A549 (cell line): ENCODE results near the gene XIST.

Source experiments
- CHD4 ChIP-seq: fragments of 200-600 bp; sonication (generic); IDR thresholded peaks from 2 replicates; pipeline ENCODE4 v1.6.1; 2016; ENCODE audit warnings: antibody characterized with exemption, mild to moderate bottlenecking, borderline replicate concordance
- CTCF ChIP-seq: fragments of >200 bp; sonication (Bioruptor Twin); formaldehyde crosslinking; IDR thresholded peaks from 3 replicates; pipeline ENCODE4 v1.5.1; 2016
- EP300 ChIP-seq, 2 experiments: fragments of >200 bp; sonication (Bioruptor Twin); formaldehyde crosslinking; IDR thresholded peaks; 2 replicates in 1 of 2; 3 replicates in 1 of 2; pipeline ENCODE4 v1.6.1; 2016 to 2017
- JUNB ChIP-seq: fragments of >200 bp; sonication (Bioruptor Twin); formaldehyde crosslinking; IDR thresholded peaks from 2 replicates; pipeline ENCODE4 v1.6.1; 2016
- RAD21 ChIP-seq, 2 experiments: fragments of >200 bp in 1 of 2; sonication (Bioruptor Twin) in 1 of 2; formaldehyde crosslinking in 1 of 2; IDR thresholded peaks in 1 of 2; conservative IDR thresholded peaks in 1 of 2; 2 replicates in 1 of 2; 3 replicates in 1 of 2; pipeline ENCODE4 v1.6.1; 2012 to 2018; ENCODE audit warnings: inconsistent platforms in 1 of 2
- REST ChIP-seq: fragments of 200-600 bp; sonication (generic); IDR thresholded peaks from 2 replicates; pipeline ENCODE4 v1.6.1; 2016; ENCODE audit warnings: antibody characterized with exemption, mild to moderate bottlenecking, moderate library complexity
- ZFP36 ChIP-seq: fragments of 450-650 bp; IDR thresholded peaks from 2 replicates; pipeline ENCODE4 v1.6.1; 2014; ENCODE audit warnings: borderline replicate concordance; ENCODE audit not compliant: partially characterized antibody

- TF ChIP-seq REST = no peak
- TF ChIP-seq CTCF = no peak
- no peak for TF ChIP-seq RAD21 (conservative IDR thresholded peaks at IDR 0.05 in 1 of 2, IDR thresholded peaks at IDR 0.05 in 1 of 2)
- no peak for TF ChIP-seq ZFP36
- TF ChIP-seq JUNB = no peak
- TF ChIP-seq CHD4 = no peak
- no peak for TF ChIP-seq EP300 (IDR thresholded peaks at IDR 0.05)
Observed at GRCh38 chrX:73817393-73818199, 34.9 kb downstream of the XIST start.
